ENCODE measurements around the gene MCUR1. TPM values are rescaled to one million over a fixed set of nuclear protein-coding genes. Genes with fewer than 3 reads are reported as not detected.

Gene MCUR1, protein sequence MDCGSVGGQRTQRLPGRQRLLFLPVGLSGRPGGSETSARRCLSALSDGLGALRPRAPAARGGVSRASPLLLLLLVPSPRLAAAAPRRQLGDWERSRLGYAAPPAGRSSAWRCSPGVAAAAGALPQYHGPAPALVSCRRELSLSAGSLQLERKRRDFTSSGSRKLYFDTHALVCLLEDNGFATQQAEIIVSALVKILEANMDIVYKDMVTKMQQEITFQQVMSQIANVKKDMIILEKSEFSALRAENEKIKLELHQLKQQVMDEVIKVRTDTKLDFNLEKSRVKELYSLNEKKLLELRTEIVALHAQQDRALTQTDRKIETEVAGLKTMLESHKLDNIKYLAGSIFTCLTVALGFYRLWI
- total RNA-seq (2022; extraction: Qiagen RNA extraction), result 12.0 to 18.1 TPM (median 15.6 TPM) in 5 replicates

DNA sequence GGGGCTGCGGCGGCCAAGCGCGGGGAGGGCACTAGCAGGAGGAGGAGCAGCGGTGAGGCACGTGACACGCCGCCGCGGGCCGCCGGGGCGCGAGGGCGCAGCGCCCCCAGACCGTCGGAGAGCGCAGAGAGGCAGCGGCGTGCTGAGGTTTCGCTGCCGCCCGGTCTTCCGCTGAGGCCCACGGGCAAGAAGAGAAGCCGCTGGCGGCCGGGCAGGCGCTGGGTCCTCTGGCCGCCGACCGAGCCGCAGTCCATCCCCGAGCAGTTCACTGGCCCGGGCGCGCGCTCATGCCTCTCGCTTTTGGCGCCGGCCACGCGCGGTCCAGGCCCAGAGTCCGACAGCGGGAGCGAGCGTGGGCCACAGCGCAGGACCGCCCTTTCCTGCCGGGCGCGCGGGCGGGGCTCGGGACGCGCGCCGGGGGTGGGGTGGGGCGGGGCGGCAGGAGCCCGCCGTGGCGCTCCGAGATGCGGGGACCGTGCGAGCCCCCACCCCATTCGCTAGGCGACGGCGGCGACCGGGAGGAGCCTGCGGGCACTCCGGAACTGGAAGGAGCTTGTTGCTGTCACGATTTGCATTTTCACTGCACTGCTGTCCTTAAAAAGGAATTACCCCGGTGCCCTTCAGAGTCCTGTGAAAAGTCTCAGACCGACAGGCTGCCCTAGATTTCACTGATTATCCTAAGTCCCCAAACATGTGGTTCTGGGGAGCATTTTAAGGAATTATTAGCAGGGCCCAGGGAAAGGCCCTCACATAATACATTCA is at the start of gene MCUR1:
Gene MCUR1, minus strand, starts transcription at position 382 of the 762 bp plus-strand sequence. Its CDS starts 128 bp downstream, at position 254.

Other genes starting within 250 kb of the MCUR1 start
- gene SIRT5, start 240.0 kb downstream of the MCUR1 start, total RNA-seq (2022; extraction: Qiagen RNA extraction), result 3.5 to 4.8 TPM (median 3.9 TPM) in 5 replicates
- 64.5 to 76.9 TPM (median 69.9 TPM) in 5 replicates for gene NOL7, start 199.2 kb downstream of the MCUR1 start, total RNA-seq (2022; extraction: Qiagen RNA extraction)
- gene RANBP9, start 102.7 kb downstream of the MCUR1 start, total RNA-seq (2022; extraction: Qiagen RNA extraction), result 12.4 to 14.4 TPM (median 13.8 TPM) in 5 replicates
- 2.9 to 3.6 TPM (median 3.4 TPM) in 5 replicates for gene RNF182, start 110.4 kb upstream of the MCUR1 start, total RNA-seq (2022; extraction: Qiagen RNA extraction)

Measured in A549 treated with dexamethasone at 1 μM for 4 hours (cell line).